Islet of Langerhans (tissue), 1 donor: ENCODE measurements around the gene DPF3.

Experiments
- FAIRE-seq: peaks from one replicate; lab custom pipeline; 2011; peaks lifted over from hg19 to GRCh38; lab: Jason Lieb, UNC

Gene DPF3

GRCh38 chr14:72597252-72598233, 296.4 kb downstream of the DPF3 start:
- no peak for FAIRE-seq

DNA sequence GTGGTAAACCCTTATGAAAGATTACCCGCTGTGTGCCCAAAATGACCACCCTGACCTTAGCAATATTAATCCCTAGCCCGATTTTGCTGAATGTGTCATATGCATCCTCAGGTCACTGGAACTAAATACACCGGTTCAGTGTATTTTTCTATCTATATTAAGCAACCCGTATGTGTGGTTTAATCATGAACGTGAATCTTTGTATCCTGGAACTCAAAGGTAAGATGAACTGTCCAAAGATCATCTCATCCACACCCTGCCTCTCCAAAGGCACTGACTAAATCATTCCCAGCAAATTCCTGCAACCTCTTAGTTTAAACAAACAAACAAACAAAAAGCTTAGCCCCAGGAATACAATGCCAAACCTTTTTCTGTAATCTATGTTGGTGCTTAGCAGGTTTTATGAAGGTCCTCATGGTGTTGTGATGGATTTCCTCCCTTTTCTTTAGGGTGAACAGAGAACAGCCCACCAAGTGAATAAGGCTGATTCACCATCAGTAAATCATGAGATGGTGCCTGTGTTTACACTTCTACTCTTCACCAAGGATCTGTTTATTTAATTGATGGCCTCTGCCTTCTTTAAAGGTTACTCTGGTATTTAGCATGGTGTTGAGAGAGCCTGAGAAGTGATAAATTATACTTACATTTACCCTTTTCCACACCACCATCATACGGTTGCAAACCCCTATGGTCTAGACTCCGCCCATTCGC, 298.6 kb downstream of the DPF3 start:
- no peak for FAIRE-seq

GRCh38 chr14:72594099-72594901, 299.6 kb downstream of the DPF3 start:
- no peak for FAIRE-seq

- no peak for FAIRE-seq
These were observed 302.5 kb downstream of the DPF3 start for GRCh38 chr14:72591391-72591790.

GRCh38 chr14:72590577-72590976, 303.3 kb downstream of the DPF3 start:
- no peak for FAIRE-seq

- FAIRE-seq = no peak
These were observed 304.2 kb downstream of the DPF3 start for GRCh38 chr14:72589652-72590051.

DNA sequence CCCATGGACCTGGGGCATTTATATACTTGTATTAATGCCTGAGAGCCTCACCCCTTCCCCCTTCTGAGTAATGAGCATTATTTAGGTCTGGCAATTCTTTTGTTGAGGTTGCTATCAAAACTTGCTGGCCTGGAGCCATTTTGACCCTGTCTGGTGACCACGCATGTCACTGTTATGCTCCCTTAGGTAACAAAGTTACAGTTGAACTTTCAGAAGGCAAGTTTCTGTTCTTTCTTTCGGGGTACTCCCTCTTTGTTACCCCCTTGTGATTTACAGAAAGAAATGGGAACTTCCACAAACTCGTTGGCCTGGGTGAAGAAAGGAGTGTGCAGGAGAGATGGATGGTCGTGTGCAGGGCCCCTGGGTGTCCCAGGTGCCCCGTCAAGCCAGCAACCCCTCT, 305.4 kb downstream of the DPF3 start:
- FAIRE-seq = no peak

DNA sequence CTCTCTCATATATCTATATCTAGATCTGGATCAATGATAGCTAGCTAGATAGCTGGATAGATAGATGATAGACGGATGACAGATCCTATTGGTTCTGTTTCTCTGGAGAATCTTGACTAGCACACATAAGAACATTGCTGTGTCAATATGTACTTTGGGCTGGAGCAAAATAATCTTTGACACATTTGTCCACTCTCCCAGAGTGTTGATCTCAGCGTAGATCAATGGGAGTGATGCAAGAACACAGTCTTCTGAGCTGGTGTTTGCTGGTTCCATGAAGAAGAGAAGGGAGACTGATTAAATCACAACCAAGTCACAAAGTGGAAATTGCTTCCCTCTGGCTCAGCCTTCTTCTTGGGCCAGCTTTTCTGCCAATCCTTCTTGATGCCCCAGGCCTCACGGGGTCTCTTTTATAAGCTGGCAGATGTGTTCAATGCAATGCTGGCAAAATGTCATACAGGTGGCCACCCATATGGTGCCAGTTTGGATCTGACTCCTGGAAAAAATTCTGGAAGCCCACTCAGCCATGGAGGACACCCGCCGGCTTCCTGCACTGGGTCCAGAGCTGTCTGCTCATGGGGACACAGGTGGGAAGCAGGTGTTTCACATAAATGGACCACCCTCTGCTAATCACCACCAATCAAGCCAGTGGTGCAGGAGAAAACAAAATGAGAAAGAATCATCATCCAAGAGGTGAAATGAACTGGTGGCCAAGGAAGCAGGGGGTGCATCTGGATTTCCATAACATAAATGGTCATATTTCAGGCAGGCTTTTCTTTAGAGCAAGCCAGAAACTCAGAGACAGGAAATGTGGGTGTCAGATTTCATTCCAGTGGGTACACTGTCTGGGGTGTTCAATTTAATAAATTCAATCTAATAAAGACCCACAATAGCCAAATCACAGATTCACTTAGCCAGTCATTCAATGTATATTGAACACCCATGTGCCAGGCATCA, 310.3 kb downstream of the DPF3 start:
- no peak for FAIRE-seq

- no peak for FAIRE-seq
These were observed 311.3 kb downstream of the DPF3 start for GRCh38 chr14:72582582-72582981.

DNA sequence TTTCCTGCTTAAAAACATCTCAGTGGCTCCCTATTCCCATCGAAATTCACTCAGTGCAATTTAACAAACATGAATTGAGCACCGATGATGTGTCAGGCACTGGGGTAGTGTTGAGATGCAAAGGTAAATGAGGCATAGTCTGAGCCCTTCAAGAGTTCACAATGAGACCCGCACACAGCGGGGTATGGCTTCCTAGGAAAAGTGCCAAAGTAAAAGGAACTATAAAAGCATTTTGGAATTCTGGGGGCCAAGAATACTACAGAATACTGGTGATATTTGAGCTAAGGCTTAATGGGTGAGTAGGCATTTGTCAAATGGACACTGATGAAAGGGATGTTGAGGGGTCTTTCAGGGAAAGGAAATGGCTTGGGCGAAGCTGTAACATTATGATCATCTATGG, 315.4 kb downstream of the DPF3 start:
- FAIRE-seq = no peak

DNA sequence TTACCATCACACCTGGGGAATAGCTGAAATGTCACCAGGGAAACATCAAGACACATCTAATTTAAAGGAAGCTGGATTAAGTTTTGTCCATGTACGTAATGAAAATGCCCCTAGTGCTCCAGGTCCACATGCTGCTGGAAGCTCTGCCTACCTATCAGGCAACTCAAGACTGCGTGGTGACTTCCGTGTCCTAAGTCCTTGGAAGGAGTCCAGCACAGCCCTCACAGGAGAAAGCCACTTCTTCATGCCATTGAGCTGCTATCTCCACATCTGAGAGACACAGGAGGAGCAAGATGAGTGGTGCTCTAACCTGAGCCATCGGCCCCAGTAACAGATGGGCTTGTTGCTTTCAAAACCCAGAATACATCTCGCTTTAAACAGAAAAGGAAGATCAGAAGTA, 316.4 kb downstream of the DPF3 start:
- no peak for FAIRE-seq

DNA sequence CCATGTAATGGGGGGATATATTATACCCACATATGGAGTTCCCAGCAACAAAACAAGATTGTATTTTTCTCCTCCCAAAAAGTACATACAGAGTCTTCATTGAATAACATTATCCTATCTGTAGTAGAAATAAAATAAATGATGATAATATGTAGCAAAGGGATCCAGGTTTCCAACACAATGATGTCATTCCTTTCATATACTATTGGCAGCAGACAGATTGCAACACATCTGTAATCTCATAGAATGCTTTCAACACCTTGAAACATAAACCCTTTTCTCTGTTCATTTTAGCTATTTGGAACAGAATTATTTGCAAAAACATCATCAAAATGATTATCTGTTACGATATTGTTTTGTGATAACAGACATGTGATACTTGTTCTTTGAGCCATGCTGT, 317.6 kb downstream of the DPF3 start:
- no peak for FAIRE-seq

- no peak for FAIRE-seq
These were observed 319.2 kb downstream of the DPF3 start for GRCh38 chr14:72574715-72575114.

DNA sequence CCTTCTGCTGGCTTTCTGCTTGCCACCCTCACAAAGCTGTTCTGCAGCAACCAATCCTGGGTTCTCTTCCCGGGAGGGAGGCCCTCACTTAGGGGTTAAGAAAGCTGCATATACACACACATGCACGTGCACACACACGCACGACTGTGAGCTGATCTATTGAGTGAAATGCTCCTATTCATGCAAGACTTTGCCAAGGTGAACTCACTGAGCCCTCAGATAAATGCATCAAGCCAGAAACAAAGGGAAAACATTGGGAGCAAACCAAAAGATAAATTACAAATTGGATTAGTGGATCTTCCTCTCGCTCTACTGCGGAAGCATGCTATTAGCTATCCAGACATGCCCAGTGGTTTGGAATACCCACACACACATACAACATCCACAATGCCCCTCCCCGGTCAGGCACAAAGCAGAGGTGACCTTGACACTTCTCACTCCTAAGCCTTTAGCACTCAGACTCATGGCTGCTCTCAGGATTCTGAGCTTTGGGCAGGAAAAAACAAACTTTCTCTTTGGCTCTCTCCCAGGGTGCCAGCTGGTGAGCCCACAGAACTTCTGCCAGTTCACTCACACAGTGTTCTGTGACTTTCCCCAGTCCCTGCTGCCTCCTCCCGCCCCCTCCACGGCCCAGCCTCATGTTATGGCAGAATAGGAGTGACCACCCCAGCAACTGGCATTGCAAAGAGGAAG, 320.0 kb downstream of the DPF3 start:
- FAIRE-seq = no peak
